HG03457 (cell line): ENCODE data around the gene CRYBA4.
"Not testable (repeated sequence)": the region's sequence is repeated elsewhere in the genome, so short reads cannot be mapped to it uniquely, and the experiment has no call there.

Source experiments
- ATAC-seq: cut with Tn5 transposase; IDR thresholded peaks from one replicate; pipeline ENCODE4 v1.9.1; 2021; ENCODE audit warnings: moderate number of reproducible peaks; ENCODE audit not compliant: unreplicated experiment

CRYBA4 gene

GRCh38 chr22:26593763-26594162 is 28.0 kb upstream of the CRYBA4 start:
- no peak for ATAC-seq

- no peak for ATAC-seq
Observed at GRCh38 chr22:26597026-26597425, 24.7 kb upstream of the CRYBA4 start.

GRCh38 chr22:26597480-26597879 is 24.3 kb upstream of the CRYBA4 start:
- no peak for ATAC-seq

DNA sequence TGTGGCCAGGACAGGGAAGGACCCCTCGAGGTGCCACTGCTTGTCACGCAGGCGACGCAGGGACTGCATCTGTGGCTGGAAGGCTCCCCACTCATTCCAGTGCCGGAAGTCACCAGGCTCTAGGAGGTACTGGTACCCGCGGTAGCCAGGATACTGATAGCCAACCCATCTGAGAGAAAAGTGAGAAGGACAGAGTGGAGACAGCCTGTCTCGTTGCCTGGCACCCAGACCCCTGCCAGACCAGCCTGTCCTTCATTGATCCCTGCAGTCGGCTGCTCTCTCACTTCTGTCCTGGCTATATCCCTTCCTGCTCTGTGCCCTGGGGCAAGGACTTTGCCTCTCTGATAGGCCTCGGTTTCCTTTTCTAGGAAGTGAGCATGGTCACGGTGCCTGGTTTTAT is 22.3 kb upstream of the CRYBA4 start:
- no peak for ATAC-seq

DNA sequence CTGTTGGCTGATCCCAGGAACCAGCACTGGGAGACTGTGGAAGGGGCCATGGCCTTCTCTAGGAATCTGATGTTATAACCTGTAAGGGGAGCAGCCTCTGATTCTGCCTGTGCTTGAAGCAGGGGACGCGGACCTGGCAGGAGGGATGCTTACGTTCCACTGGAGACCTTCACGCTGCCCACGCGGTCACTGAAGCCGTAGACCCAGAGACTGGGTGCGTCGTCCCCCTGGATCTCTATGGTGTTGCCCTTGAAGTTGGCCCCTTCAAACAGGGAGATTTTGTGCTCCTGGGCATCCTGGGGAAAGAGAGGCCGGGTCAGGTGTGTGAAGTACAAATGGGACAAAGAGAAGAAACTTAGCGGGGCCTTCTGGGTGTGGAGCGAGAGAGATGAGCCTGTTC is 20.0 kb upstream of the CRYBA4 start:
- no peak for ATAC-seq

- ATAC-seq, result no peak
Observed at GRCh38 chr22:26602127-26602526, 19.6 kb upstream of the CRYBA4 start.

DNA sequence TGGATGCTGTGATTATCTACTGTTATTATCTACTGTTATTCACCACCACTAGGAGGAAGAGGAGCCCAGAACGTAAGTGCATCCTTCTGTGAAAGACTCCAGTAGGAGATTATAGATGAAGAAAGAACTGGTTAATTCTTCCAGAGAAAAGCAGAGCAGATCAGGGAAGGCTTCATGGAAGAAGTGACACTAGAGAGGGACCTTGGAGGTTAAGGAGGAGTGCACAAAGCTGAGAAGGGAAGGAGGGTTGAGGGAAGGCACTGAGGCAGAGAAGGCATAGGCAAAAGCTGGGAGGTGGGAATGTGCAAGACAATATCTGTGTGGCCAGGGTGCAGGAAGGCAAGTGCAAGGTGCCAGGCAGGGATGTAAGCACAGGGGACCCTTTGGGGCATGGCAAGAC is 17.4 kb upstream of the CRYBA4 start:
- ATAC-seq, result no peak

DNA sequence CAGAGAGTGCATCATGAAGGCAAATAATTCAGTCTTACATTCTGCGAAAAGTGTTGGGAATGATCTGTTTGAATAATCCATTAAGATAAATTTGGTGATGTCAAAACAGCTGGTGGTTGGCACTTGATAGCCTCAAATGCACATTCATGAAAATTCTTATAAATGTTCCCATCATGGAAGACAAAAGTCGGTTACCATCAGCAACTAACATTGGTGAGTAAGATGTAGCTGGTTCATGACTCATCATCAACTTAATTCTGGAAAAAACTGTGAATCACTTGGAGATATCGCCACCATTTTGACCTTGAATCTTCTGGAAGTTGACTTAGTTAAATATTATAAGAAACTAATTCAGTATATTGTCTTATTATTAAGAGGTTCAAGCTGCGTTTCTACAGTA is 15.2 kb upstream of the CRYBA4 start:
- no peak for ATAC-seq

GRCh38 chr22:26608129-26608528 is 13.6 kb upstream of the CRYBA4 start:
- no peak for ATAC-seq

DNA sequence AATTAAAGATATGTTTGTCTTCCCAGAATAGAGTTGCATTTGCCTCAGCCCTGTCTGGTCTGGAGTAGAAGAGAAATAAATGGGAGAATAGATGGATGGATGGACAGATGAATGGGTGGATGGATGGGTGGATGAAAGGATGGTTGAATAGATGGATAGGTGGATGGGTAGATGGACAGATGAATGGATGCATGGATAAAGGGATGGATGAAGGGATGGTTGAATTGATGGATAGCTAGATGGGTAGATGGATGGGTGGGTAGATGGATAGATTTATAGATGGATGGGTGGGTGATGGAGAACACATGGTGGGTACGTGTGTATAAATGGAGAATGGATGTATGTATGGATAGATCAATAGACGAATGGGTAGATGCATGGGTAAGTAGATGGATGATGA is 12.5 kb upstream of the CRYBA4 start:
- no peak for ATAC-seq

DNA sequence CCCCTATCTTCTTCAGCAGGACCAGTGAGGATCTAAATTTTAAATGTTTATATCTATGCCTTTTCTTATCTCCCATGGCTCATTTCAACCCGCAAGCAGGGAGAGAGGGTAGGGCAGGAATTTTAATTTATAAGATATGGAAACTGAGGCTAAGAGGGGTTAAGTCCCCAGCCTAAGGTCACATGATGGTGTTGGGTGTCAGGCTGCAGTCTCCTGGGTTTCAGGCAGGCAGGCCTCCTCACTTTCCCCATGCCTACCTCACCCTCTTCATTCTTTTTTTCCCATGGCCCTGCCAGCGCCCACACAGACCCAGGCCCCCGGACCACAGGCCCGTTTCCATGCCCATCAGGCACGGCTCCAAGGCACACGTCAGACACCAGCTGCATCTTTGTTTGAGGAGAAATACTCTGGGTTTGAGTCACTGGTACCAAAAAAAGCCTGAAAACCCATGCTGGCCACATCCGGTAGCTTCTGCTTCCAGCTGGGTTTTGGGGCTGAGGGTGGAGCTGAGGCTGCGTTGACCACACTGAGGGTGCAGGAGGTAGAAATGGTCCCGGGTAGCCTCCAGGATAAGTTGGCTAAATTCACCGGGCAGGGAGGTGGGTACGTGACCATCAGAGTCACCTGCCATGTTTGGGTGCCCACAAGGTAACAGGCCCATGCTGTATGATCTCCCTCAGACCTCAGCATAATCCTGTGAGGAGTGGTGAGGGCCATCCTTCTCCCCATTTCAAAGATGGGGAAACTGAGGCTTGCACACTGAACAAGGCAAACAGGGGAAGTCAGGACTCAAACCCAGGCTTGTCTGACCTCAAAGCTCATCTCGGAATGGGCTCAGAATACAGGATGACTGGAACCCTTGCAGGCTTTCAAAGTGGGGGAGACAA is 11.4 kb upstream of the CRYBA4 start:
- ATAC-seq, result no peak

- ATAC-seq, result no peak
Observed at GRCh38 chr22:26610996-26611395, 10.8 kb upstream of the CRYBA4 start.

- ATAC-seq, result no peak
Observed at GRCh38 chr22:26612652-26613051, 9.1 kb upstream of the CRYBA4 start.

- not testable (repeated sequence) for ATAC-seq
Observed at GRCh38 chr22:26613753-26614152, 8.0 kb upstream of the CRYBA4 start.

- no peak for ATAC-seq
Observed at GRCh38 chr22:26614322-26614721, 7.4 kb upstream of the CRYBA4 start.

GRCh38 chr22:26615149-26615548 is 6.6 kb upstream of the CRYBA4 start:
- no peak for ATAC-seq

GRCh38 chr22:26615830-26616435 is 5.8 kb upstream of the CRYBA4 start:
- ATAC-seq, result no peak

DNA sequence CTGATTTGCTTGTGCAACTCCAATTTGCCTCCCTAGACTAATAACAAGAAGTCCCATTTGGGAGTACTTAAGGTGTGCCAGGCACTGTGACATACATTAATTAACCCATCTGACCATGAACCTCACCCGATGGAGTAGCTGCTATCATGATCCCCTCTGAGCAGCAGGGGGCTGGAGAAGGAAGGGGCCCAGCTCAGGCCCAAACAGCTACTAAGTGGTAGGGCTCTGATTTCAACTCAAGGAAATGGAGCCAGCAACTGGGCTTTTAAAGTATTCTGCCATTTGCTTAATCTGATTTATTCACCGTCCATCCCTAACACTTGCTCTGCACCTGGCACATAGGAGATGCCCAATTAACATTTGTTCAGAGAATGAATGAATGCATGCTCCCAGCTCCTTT is 5.1 kb upstream of the CRYBA4 start:
- ATAC-seq, result no peak

DNA sequence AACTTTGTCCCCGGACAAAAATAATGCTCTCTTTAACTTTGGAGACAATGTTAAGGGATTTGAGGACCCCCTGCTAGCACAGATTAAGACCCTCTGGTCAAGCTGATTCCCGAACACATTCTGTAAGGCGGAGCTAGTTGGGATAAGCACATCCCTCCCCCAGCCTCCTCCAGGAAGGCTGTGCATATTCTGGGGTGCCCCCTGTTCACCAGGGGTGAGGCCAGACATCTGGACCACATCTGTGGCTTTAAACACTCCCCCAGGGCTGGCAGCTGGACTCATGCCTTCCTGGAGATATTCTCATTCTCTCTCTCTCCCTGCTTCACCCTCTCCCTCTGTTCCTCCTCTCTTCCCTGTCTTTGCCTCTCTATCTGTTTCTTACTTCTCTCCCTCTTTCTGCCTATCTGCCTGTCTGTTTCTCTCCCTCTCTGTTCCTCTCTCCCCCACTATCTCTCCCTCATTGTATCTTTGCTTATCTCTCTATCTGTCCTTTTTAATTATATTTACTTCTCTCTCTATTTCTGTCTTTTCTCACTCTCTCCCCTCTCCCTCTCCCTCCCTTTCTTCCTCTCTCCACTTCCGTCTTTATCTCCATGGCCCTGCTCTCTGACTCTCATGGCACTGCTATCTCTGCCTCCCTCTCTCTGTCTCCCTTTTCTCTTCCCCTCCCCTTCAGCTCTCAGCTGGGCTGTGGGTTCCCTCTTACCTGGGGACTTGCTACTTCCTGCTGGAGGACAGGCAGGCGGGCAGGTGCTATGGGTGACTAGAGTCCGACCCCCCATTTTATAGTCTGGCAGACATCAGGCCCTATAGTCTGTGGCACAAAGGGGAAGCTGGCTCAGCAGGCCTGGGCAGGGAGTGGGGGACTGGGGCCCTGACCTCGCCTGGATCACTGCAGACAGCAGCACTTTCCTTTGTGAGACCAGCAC is 4.2 kb upstream of the CRYBA4 start, which contains the start of gene CRYBB1:
Gene CRYBB1 (minus strand): TSS at position 757 of the 929 bp plus-strand sequence. CDS start 1,708 bp downstream, outside the sequence.
- no peak for ATAC-seq

DNA sequence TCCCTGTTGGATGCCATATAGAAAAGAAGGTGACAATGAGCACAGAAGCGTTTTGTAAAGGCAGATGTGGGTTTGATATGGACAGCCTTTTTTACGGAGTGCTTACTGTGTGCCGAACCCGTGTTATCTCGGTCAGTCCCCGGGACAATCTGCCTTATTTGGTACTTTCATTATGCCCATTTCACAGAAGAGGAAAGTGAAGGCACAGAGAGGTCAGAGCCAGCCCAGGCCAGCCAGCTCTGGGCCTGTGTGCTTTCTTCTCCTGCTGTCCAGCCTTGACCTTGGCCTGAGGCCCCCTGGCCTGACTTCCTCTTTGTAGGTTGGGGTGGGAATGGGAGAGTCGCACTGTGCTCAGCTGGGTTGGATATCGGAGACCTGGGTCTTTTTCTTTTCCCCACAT is 3.3 kb upstream of the CRYBA4 start:
- no peak for ATAC-seq

GRCh38 chr22:26619510-26619909 is 2.3 kb upstream of the CRYBA4 start:
- ATAC-seq, result no peak
